Pancreas (tissue), 10 donors: ENCODE measurements around the gene KCNC1. TPM values are rescaled to one million over a fixed set of nuclear protein-coding genes. Genes with fewer than 3 reads are reported as not detected.

ENCODE experiments used
- ATAC-seq, 4 donors: fragments of 200-7000 bp; cut with Tn5 transposase; one replicate each; pipeline versions ENCODE4 v1.8.0 to v1.9.1; 2020; ENCODE audit warnings: mild to moderate bottlenecking in 4 of 4, moderate library complexity in 4 of 4
- DNase-seq, 6 donors: peaks; one replicate each; pipeline ENCODE4 v3.0.0-alpha.2; 2020
- FAIRE-seq: peaks from 2 replicates; lab custom pipeline; 2012; peaks lifted over from hg19 to GRCh38; lab: Jason Lieb, UNC
- H3K27ac ChIP-seq, 4 donors: fragments of 200-600 bp; sonication (generic); 1 replicate in 3 of 4; 2 replicates in 1 of 4; pipeline versions ENCODE4 v1.5.0 to v1.8.0; 2020
- H3K27me3 ChIP-seq, 4 donors: fragments of 200-600 bp; one replicate each; pipeline ENCODE4 v1.8.0; 2021
- H3K36me3 ChIP-seq, 3 donors: fragments of 200-600 bp; sonication (generic) in 1 of 3; one replicate each; pipeline versions ENCODE4 v1.5.0 to v1.8.0; 2020 to 2021
- H3K4me1 ChIP-seq, 3 donors: fragments of 200-600 bp; one replicate each; pipeline ENCODE4 v1.8.0; 2021
- H3K4me3 ChIP-seq, 4 donors: fragments of 200-600 bp; sonication (generic) in 2 of 4; one replicate each; pipeline versions ENCODE4 v1.5.0 to v1.8.0; 2020 to 2021
- H3K9me3 ChIP-seq, 4 donors: fragments of 200-600 bp; one replicate each; pipeline ENCODE4 v1.8.0; 2021
- WGBS, 2 donors: extraction: QIAGEN DNeasy Blood & Tissue Kit; methylation state at CpG; one replicate each; pipeline ENCODE4 v1.1.7; 2013; 5-methylcytosine and 5-hydroxymethylcytosine counted together
- intact Hi-C, 3 donors: fragments of 100-400 bp; cut with DNase I; formaldehyde crosslinking; loops; one replicate each; pipeline versions ENCODE4 v1.11.1 to v1.14.2; 2022
- polyA plus RNA-seq, 2 donors: library from polyadenylated mRNA; stranded (reverse); fragments of 200-250 nt; gene quantifications; one replicate each; pipeline ENCODE4 v1.2.3, GENCODE V29; 2013
- total RNA-seq, 6 donors: library from RNA; stranded (reverse); fragmentation: NEBNext Ultra II Directional in 4 of 6; extraction: Animal tissue kit (Norgen Biotek cat#: 25700) in 4 of 6; gene quantifications; one replicate each; pipeline versions ENCODE4 v1.2.1 to v1.2.4, GENCODE V29; 2021 to 2023
- TF ChIP-seq, protein P1 (sequence below), 4 donors: fragments of 200-600 bp; sonication (generic) in 3 of 4; IDR thresholded peaks; one replicate each; pipeline versions ENCODE4 v1.5.0 to v1.8.0; 2021; ENCODE audit warnings: antibody characterized with exemption in 4 of 4
- donor health status: healthy with polysubstance abuse.
- donor health status: DM: no; HTN: no; CAD: no; lungs with moderate emphysema.
- donor health status: DM: no; HTN: no; CAD: no.
- donor health status: control.
- donor health status: control.
- donor health status: Bipolar disorder and iron deficiency.
- donor health status: DM: yes; HTN: yes; CAD: no.
- donor health status: DM: no; HTN: no; CAD: no.
- donor health status: DM: no; HTN: no; CAD: no.
- donor health status: DM: yes; HTN: yes; CAD: no.

KCNC1 gene
- total and polyA plus RNA-seq, 8 donors, result 0.05 to 0.82 (median 0.37) TPM

DNA sequence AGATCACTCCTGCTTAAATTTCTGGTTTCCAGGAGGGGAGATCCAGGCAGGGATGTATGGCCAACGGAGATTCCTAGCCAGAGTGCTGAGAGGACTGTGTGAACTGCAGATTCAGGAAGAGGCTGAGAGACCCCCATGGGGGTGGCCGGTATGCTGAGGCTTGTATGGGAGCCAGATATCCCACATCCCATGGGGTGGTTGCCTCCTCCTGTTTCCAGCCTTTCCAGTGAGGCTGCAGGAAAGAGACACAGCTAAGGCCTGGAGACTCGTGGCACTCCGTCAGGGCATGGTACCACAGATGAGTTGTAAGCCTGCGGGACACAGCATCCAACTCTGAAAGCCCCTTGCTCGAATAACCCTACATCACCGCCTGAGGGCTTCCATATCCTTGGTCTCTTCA, 16.6 kb upstream of the KCNC1 start:
- intact Hi-C loops, result no loop called here
- Histone ChIP-seq H3K9me3 (no peaks in the 10 kb centered on the region), H3K27me3 (peaks cover 0 to 28% (median 13%) of the 10 kb centered on the region in 4 donors), H3K4me3 (no peak overlapping the region), H3K4me1 (no peaks in the 10 kb centered on the region), H3K36me3 (no peaks in the 10 kb centered on the region), H3K27ac (no peak overlapping the region)
- TF ChIP-seq, protein P1, sequence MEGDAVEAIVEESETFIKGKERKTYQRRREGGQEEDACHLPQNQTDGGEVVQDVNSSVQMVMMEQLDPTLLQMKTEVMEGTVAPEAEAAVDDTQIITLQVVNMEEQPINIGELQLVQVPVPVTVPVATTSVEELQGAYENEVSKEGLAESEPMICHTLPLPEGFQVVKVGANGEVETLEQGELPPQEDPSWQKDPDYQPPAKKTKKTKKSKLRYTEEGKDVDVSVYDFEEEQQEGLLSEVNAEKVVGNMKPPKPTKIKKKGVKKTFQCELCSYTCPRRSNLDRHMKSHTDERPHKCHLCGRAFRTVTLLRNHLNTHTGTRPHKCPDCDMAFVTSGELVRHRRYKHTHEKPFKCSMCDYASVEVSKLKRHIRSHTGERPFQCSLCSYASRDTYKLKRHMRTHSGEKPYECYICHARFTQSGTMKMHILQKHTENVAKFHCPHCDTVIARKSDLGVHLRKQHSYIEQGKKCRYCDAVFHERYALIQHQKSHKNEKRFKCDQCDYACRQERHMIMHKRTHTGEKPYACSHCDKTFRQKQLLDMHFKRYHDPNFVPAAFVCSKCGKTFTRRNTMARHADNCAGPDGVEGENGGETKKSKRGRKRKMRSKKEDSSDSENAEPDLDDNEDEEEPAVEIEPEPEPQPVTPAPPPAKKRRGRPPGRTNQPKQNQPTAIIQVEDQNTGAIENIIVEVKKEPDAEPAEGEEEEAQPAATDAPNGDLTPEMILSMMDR (IDR thresholded peaks at IDR 0.05), result no peak
- ATAC-seq (no peak), FAIRE-seq (no peak), DNase-seq (no peak)
- 37 to 48% methylated on average over 7 of the region's 7 CpGs for WGBS, 2 donors

DNA sequence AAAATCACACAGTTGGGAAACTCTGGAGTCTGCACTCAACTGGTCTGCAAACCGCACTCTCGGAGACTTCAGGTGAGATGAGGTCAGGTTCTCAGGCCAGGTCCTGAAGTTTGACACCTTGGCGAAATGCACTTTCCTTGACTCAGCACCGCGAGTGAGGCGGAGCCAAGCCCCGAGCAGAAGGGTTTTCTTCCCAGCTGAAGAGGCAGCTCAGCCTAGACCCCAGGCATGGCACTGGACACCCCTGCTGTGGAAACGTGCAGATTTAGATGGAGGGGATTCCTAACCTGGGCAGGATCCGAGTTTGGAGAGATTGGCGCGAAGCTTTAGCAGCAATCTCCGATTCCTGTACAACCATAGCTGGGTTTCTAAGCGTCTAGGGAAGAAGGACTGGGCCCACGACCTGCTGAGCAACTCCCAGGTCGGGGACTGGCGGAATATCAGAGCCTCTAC, 16.0 kb upstream of the KCNC1 start:
- FAIRE-seq (no peak), ATAC-seq (no peak), DNase-seq (no peak)
- Histone ChIP-seq H3K36me3 (no peaks in the 10 kb centered on the region), H3K9me3 (no peaks in the 10 kb centered on the region), H3K4me3 (no peak overlapping the region), H3K27me3 (peaks cover 0 to 28% (median 13%) of the 10 kb centered on the region in 4 donors), H3K4me1 (no peaks in the 10 kb centered on the region), H3K27ac (no peak overlapping the region)
- 6 to 11% methylated on average over 16 of the region's 16 CpGs for WGBS, 2 donors
- intact Hi-C loops, result no loop called here
- TF ChIP-seq, protein P1 (IDR thresholded peaks at IDR 0.05), result no peak

DNA sequence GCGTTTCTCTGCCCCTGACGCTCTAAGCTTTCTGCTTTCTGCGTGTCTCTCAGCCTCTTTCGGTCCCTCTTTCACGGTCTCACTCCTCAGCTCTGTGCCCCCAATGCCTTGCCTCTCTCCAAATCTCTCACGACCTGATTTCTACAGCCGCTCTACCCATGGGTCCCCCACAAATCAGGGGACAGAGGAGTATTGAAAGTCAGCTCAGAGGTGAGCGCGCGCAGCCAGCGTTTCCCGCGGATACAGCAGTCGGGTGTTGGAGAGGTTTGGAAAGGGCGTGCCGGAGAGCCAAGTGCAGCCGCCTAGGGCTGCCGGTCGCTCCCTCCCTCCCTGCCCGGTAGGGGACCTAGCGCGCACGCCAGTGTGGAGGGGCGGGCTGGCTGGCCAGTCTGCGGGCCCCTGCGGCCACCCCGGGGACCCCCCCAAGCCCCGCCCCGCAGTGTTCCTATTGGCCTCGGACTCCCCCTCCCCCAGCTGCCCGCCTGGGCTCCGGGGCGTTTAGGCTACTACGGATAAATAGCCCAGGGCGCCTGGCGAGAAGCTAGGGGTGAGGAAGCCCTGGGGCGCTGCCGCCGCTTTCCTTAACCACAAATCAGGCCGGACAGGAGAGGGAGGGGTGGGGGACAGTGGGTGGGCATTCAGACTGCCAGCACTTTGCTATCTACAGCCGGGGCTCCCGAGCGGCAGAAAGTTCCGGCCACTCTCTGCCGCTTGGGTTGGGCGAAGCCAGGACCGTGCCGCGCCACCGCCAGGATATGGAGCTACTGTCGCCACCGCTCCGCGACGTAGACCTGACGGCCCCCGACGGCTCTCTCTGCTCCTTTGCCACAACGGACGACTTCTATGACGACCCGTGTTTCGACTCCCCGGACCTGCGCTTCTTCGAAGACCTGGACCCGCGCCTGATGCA, 15.3 kb upstream of the KCNC1 start, which contains the start of gene MYOD1:
MYOD1 (plus strand) TSS at position 544 of the 910 bp plus-strand sequence; CDS start at position 756, 212 bp downstream.
- FAIRE-seq (no peak), ATAC-seq (peak in 1 of 4 donors; percentile 31), DNase-seq (peak in 1 of 6 donors; percentile 52)
- Histone ChIP-seq H3K4me3 (no peak within 1 kb of the TSS), H3K4me1 (no peaks in the 10 kb centered on the region), H3K36me3 (no peaks in the 10 kb centered on the region), H3K9me3 (no peaks in the 10 kb centered on the region), H3K27me3 (peaks cover 0 to 28% (median 13%) of the 10 kb centered on the region in 4 donors), H3K27ac (no peak within 1 kb of the TSS)
- 3 to 4% methylated on average over 55 to 68 of the region's 68 CpGs for WGBS, 2 donors
- TF ChIP-seq, protein P1 (IDR thresholded peaks at IDR 0.05), result no peak
- intact Hi-C loops, result no loop called here

DNA sequence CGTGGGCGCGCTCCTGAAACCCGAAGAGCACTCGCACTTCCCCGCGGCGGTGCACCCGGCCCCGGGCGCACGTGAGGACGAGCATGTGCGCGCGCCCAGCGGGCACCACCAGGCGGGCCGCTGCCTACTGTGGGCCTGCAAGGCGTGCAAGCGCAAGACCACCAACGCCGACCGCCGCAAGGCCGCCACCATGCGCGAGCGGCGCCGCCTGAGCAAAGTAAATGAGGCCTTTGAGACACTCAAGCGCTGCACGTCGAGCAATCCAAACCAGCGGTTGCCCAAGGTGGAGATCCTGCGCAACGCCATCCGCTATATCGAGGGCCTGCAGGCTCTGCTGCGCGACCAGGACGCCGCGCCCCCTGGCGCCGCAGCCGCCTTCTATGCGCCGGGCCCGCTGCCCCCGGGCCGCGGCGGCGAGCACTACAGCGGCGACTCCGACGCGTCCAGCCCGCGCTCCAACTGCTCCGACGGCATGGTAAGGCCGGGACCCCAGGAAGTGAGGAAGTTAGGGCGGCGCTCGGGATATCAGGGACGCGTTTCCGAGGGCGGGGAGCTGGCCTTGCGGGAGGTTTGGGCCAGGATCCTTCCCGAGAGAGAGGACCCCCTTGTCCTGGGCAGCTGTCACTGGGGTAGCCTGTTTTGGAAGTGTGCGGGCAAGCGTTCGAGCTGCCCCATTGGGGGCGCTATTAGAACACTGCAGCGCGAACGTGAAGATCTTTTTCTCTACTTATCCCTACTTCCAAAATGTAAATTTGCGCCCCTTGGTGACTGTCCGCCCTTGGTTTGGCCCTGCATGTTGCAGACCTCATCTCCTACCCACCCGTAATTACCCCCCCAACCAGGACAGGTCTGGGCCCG, 14.4 kb upstream of the KCNC1 start:
- FAIRE-seq, result no peak
- 4% methylated on average over 85 of the region's 85 CpGs for WGBS, 2 donors
- Histone ChIP-seq H3K36me3 (no peaks in the 10 kb centered on the region), H3K4me1 (no peaks in the 10 kb centered on the region), H3K27me3 (peaks cover 0 to 28% (median 13%) of the 10 kb centered on the region in 4 donors), H3K9me3 (no peaks in the 10 kb centered on the region), H3K27ac (no peak overlapping the region), H3K4me3 (no peak overlapping the region)
- peak in 1 of 4 donors; percentile 43 for ATAC-seq
- TF ChIP-seq, protein P1 (IDR thresholded peaks at IDR 0.05), result no peak
- intact Hi-C loops, result no loop called here
- DNase-seq, result peak in 1 of 6 donors; percentile 55
